ENCODE data around the gene WIPI1. TPM values are rescaled to one million over a fixed set of nuclear protein-coding genes. Genes with fewer than 3 reads are reported as not detected.

WIPI1 gene
- total and polyA plus RNA-seq, 2 of the 13 experiments (the other 11 are each of a cell fraction or from before 2014, with no cell fraction given), result 29.4 to 141 TPM

GRCh38 chr17:68378268-68379176 is 78.8 kb downstream of the WIPI1 start (continued):
- TF ChIP-seq GATA4 (IDR thresholded peaks at IDR 0.05; ENCODE audit: borderline replicate concordance, low read depth) (peak; percentile 97), MLXIP (CRISPR knock-in tag; IDR thresholded peaks at IDR 0.05; ENCODE audit: borderline replicate concordance) (peak; percentile 84), ZBTB25 (CRISPR knock-in tag; IDR thresholded peaks at IDR 0.05) (peak; percentile 29; the same call in 1 of the 2 replicates), SIX1 (CRISPR knock-in tag; IDR thresholded peaks at IDR 0.05; ENCODE audit: borderline replicate concordance) (peak; percentile 99), ZNF75D (CRISPR knock-in tag; IDR thresholded peaks at IDR 0.05; ENCODE audit: borderline replicate concordance) (no peak), ZNF691 (CRISPR knock-in tag; IDR thresholded peaks at IDR 0.05; ENCODE audit: borderline replicate concordance, low read depth) (peak; percentile 73; the same call in 1 of the 2 replicates), ZNF33B (CRISPR knock-in tag; IDR thresholded peaks at IDR 0.05) (no peak), NFE2L1 (CRISPR knock-in tag; IDR thresholded peaks at IDR 0.05; ENCODE audit: borderline replicate concordance) (peak; percentile 96), SKI (IDR thresholded peaks at IDR 0.05; ENCODE audit: partially characterized antibody) (peak; percentile 84), ETV6 (CRISPR knock-in tag; conservative IDR thresholded peaks at IDR 0.05) (no peak; the same call in 1 of the 2 replicates), ZBTB8A (CRISPR knock-in tag; IDR thresholded peaks at IDR 0.05; ENCODE audit: borderline replicate concordance, low read depth) (no peak)
- TF ChIP-seq, protein P1, sequence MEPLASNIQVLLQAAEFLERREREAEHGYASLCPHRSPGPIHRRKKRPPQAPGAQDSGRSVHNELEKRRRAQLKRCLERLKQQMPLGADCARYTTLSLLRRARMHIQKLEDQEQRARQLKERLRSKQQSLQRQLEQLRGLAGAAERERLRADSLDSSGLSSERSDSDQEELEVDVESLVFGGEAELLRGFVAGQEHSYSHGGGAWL (CRISPR knock-in tag; IDR thresholded peaks at IDR 0.05), result peak; percentile 54; the same call in 1 of the 2 replicates

Data from HepG2 (cell line).